BLaER1 treated with 17β-estradiol and CSF1 and Interleukin-3, amounts not matched to agents 10 nM and 100 nM (cell line): ENCODE results near the gene ATXN7L1.

Experiments
- H3K27ac ChIP-seq, 11 experiments: shearing (Covaris generic); formaldehyde crosslinking; 2 replicates each; pipeline ENCODE4 v1.8.1; 2022
- H3K27me3 ChIP-seq, 11 experiments: shearing (Covaris generic); formaldehyde crosslinking; 2 replicates each; pipeline ENCODE4 v1.8.1; 2022
- H3K36me3 ChIP-seq, 11 experiments: shearing (Covaris generic); formaldehyde crosslinking; 2 replicates each; pipeline ENCODE4 v1.8.1; 2022
- H3K4me1 ChIP-seq, 10 experiments: shearing (Covaris generic); formaldehyde crosslinking; 2 replicates each; pipeline ENCODE4 v1.8.1; 2022
- H3K4me2 ChIP-seq, 11 experiments: shearing (Covaris generic); formaldehyde crosslinking; 2 replicates each; pipeline ENCODE4 v1.8.1; 2022
- H3K4me3 ChIP-seq, 10 experiments: shearing (Covaris generic); formaldehyde crosslinking; 2 replicates each; pipeline ENCODE4 v1.8.1; 2022
- H3K9ac ChIP-seq, 11 experiments: shearing (Covaris generic); formaldehyde crosslinking; 2 replicates each; pipeline ENCODE4 v1.8.1; 2022
- H3K9me3 ChIP-seq, 11 experiments: shearing (Covaris generic); formaldehyde crosslinking; replicated peaks in 1 of 11; 2 replicates each; pipeline ENCODE4 v1.8.1; 2022
- H4K20me1 ChIP-seq, 11 experiments: shearing (Covaris generic); formaldehyde crosslinking; 2 replicates each; pipeline ENCODE4 v1.8.1; 2022
- Cebpa-rat ChIP-seq, 11 experiments: shearing (Covaris generic); IDR thresholded peaks; 2 replicates each; pipeline ENCODE4 v1.8.1; 2022

The ATXN7L1 gene

GRCh38 chr7:105819559-105819958 is 56.8 kb downstream of the ATXN7L1 start:
- Histone ChIP-seq H3K27me3 (no peaks in the 10 kb centered on the region), H3K4me2 (no peak overlapping the region), H3K36me3 (peaks cover 0 to 11% (median 0%) of the 10 kb centered on the region in 11 experiments; a peak in 3 of 22 replicates), H3K27ac (no peak overlapping the region), H3K4me1 (peaks cover 0 to 34% (median 11%) of the 10 kb centered on the region in 10 experiments; a peak in 12 of 20 replicates), H4K20me1 (no peaks in the 10 kb centered on the region), H3K9ac (no peak overlapping the region), H3K4me3 (no peak overlapping the region), H3K9me3 (peaks cover 0 to 5% (median 0%) of the 10 kb centered on the region in 11 experiments; a peak in 3 of 22 replicates)
- TF ChIP-seq Cebpa-rat (IDR thresholded peaks at IDR 0.05): no peak

GRCh38 chr7:105816954-105817615 is 59.3 kb downstream of the ATXN7L1 start:
- Histone ChIP-seq H3K4me3 (no peak overlapping the region), H3K36me3 (peaks cover 0 to 11% (median 0%) of the 10 kb centered on the region in 11 experiments; a peak in 3 of 22 replicates), H4K20me1 (no peaks in the 10 kb centered on the region), H3K9ac (no peak overlapping the region), H3K27ac (peak overlapping the region in 2 of 11 experiments; percentile 49 to 59; a peak in 3 of 22 replicates), H3K9me3 (peaks cover 0 to 5% (median 0%) of the 10 kb centered on the region in 11 experiments; a peak in 1 of 22 replicates), H3K4me2 (peak overlapping the region in 6 of 11 experiments; percentile 31 to 88 (median 80); a peak in 11 of 22 replicates), H3K4me1 (peaks cover 0 to 43% (median 11%) of the 10 kb centered on the region in 10 experiments; a peak in 12 of 20 replicates), H3K27me3 (no peaks in the 10 kb centered on the region)
- TF ChIP-seq Cebpa-rat (IDR thresholded peaks at IDR 0.05): no peak

GRCh38 chr7:105816266-105816843 is 60.0 kb downstream of the ATXN7L1 start:
- H3K4me1 ChIP-seq: peaks cover 0 to 43% (median 11%) of the 10 kb centered on the region in 10 experiments; a peak in 12 of 20 replicates
- H3K9me3 ChIP-seq: peaks cover 0 to 5% (median 0%) of the 10 kb centered on the region in 11 experiments; a peak in 1 of 22 replicates
- H3K4me3 ChIP-seq: no peak overlapping the region; a peak in 1 of 20 replicates
- H4K20me1 ChIP-seq: no peaks in the 10 kb centered on the region
- peaks cover 0 to 11% (median 0%) of the 10 kb centered on the region in 11 experiments; a peak in 3 of 22 replicates for H3K36me3 ChIP-seq
- peak overlapping the region in 7 of 11 experiments; percentile 27 to 88 (median 79); a peak in 12 of 22 replicates for H3K4me2 ChIP-seq
- H3K27me3 ChIP-seq: no peaks in the 10 kb centered on the region
- H3K27ac ChIP-seq: peak overlapping the region in 3 of 11 experiments; percentile 43 to 59 (median 49); a peak in 6 of 22 replicates
- H3K9ac ChIP-seq: peak overlapping the region in 3 of 11 experiments; percentile 12 to 39 (median 33); a peak in 3 of 22 replicates
- TF ChIP-seq Cebpa-rat (IDR thresholded peaks at IDR 0.05): no peak

- H4K20me1 ChIP-seq: no peaks in the 10 kb centered on the region
- peak overlapping the region in 5 of 11 experiments; percentile 21 to 88 (median 80); a peak in 8 of 22 replicates for H3K4me2 ChIP-seq
- peaks cover 0 to 43% (median 11%) of the 10 kb centered on the region in 10 experiments; a peak in 12 of 20 replicates for H3K4me1 ChIP-seq
- H3K9me3 ChIP-seq: peaks cover 0 to 5% (median 0%) of the 10 kb centered on the region in 11 experiments; a peak in 1 of 22 replicates
- no peak for TF ChIP-seq Cebpa-rat (IDR thresholded peaks at IDR 0.05)
- no peaks in the 10 kb centered on the region for H3K27me3 ChIP-seq
- H3K4me3 ChIP-seq: no peak overlapping the region
- no peak overlapping the region for H3K9ac ChIP-seq
- peaks cover 0 to 8% (median 0%) of the 10 kb centered on the region in 11 experiments; a peak in 3 of 22 replicates for H3K36me3 ChIP-seq
- peak overlapping the region in 3 of 11 experiments; percentile 40 to 59 (median 49); a peak in 3 of 22 replicates for H3K27ac ChIP-seq
Observed at GRCh38 chr7:105815576-105815975, 60.8 kb downstream of the ATXN7L1 start.

- H3K36me3 ChIP-seq: peaks cover 0 to under 1% (median 0%) of the 10 kb centered on the region in 11 experiments; a peak in 1 of 22 replicates
- peaks cover 1 to 47% (median 15%) of the 10 kb centered on the region in 10 experiments; a peak in 18 of 20 replicates for H3K4me1 ChIP-seq
- no peak overlapping the region for H3K27ac ChIP-seq
- H3K27me3 ChIP-seq: no peaks in the 10 kb centered on the region
- no peaks in the 10 kb centered on the region for H4K20me1 ChIP-seq
- H3K4me2 ChIP-seq: peak overlapping the region in 4 of 11 experiments; percentile 16 to 88 (median 56); a peak in 6 of 22 replicates
- no peak for TF ChIP-seq Cebpa-rat (IDR thresholded peaks at IDR 0.05)
- peaks cover 0 to 8% (median 0%) of the 10 kb centered on the region in 11 experiments; a peak in 1 of 22 replicates for H3K9me3 ChIP-seq
- H3K9ac ChIP-seq: peak overlapping the region in 2 of 11 experiments; percentile 9 to 22; a peak in 1 of 22 replicates
- no peak overlapping the region for H3K4me3 ChIP-seq
Observed at GRCh38 chr7:105814481-105814880, 61.9 kb downstream of the ATXN7L1 start.

- no peak for TF ChIP-seq Cebpa-rat (IDR thresholded peaks at IDR 0.05)
- H4K20me1 ChIP-seq: peaks cover 0 to under 1% (median 0%) of the 10 kb centered on the region in 11 experiments; a peak in 2 of 22 replicates
- H3K4me1 ChIP-seq: peaks cover 7 to 60% (median 27%) of the 10 kb centered on the region in 10 experiments; a peak in 19 of 20 replicates
- H3K27me3 ChIP-seq: no peaks in the 10 kb centered on the region
- H3K4me2 ChIP-seq: no peak overlapping the region
- H3K9me3 ChIP-seq: 0 out of 22 replicates have a peak, but pooled peaks cover 0 to 5% (median 0%) of the 10 kb centered on the region in 11 experiments
- H3K9ac ChIP-seq: no peak overlapping the region
- H3K36me3 ChIP-seq: no peaks in the 10 kb centered on the region
- no peak overlapping the region for H3K27ac ChIP-seq
- no peak overlapping the region for H3K4me3 ChIP-seq
Observed at GRCh38 chr7:105811189-105811847, 65.1 kb downstream of the ATXN7L1 start.

- H3K4me2 ChIP-seq: no peak overlapping the region
- H3K27me3 ChIP-seq: no peaks in the 10 kb centered on the region
- no peak for TF ChIP-seq Cebpa-rat (IDR thresholded peaks at IDR 0.05)
- H3K9me3 ChIP-seq: 0 out of 22 replicates have a peak, but pooled peaks cover 0 to 5% (median 0%) of the 10 kb centered on the region in 11 experiments
- peaks cover 0 to 8% (median 0%) of the 10 kb centered on the region in 11 experiments; a peak in 2 of 22 replicates for H4K20me1 ChIP-seq
- H3K36me3 ChIP-seq: no peaks in the 10 kb centered on the region
- no peak overlapping the region for H3K9ac ChIP-seq
- H3K4me1 ChIP-seq: peaks cover 7 to 57% (median 25%) of the 10 kb centered on the region in 10 experiments; a peak in 19 of 20 replicates
- no peak overlapping the region for H3K27ac ChIP-seq
- H3K4me3 ChIP-seq: no peak overlapping the region
Observed at GRCh38 chr7:105810556-105810955, 65.8 kb downstream of the ATXN7L1 start.
